ENCODE data around the gene CAPZA1. TPM values are rescaled to one million over a fixed set of nuclear protein-coding genes. Genes with fewer than 3 reads are reported as not detected.
A peak's percentile ranks its signal among the peaks of the same experiment; 100 is the strongest.

Gene CAPZA1
- total and polyA plus RNA-seq, 2 of the 8 experiments (the other 6 are each of a cell fraction or from before 2014, with no cell fraction given): 48.9 to 107 TPM

DNA sequence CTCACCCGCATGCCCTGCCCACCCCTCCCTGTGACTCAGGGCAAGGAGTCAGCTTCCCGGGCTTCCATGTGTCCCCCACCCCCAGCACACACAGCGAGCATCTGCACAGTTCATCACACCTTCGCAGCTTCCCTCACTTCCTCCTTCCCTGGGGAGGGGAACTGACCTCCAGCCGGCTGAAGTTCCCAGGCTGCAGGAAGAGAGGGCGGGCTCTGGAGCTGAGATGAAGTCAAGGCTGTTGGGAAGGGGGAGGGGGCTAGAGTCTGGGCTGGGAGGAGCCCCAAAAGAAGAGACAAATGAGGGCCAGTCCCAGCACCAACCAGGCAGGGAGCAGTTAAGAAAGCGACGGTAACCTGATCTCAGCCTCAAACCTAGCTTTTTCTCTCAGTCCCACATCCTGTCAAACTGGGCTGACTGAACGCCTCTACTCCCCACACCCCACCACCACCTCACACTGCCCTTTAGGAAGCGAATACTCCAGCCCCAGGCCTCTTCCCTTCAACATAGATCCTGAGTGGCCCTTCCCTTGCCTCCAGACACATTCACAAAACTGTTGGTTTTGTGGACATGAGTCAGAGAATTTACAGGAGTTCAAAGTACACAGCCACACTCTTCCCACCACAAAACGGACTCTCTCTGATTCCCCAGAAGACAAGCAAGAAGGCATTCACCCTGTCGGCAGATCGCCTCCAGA is 85.4 kb downstream of the CAPZA1 start (continued):
- TF ChIP-seq CHD1 (IDR thresholded peaks at IDR 0.05; ENCODE audit: low read depth, low read length): no peak
- TF ChIP-seq, protein P1, sequence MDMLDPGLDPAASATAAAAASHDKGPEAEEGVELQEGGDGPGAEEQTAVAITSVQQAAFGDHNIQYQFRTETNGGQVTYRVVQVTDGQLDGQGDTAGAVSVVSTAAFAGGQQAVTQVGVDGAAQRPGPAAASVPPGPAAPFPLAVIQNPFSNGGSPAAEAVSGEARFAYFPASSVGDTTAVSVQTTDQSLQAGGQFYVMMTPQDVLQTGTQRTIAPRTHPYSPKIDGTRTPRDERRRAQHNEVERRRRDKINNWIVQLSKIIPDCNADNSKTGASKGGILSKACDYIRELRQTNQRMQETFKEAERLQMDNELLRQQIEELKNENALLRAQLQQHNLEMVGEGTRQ (IDR thresholded peaks at IDR 0.05; ENCODE audit: low read length): no peak
- TF ChIP-seq SIN3A (conservative IDR thresholded peaks at IDR 0.05 in 1 of 2, IDR thresholded peaks at IDR 0.05 in 1 of 2; ENCODE audit: low read depth in 1 of 2, low read length in 2 of 2): peak; percentile 35 to 64; a peak in 1 of 4 replicates
- TF ChIP-seq BCL11A (IDR thresholded peaks at IDR 0.05; ENCODE audit: low read depth in 2 of 2, low read length in 2 of 2): no peak
- TF ChIP-seq SP2 (IDR thresholded peaks at IDR 0.05; ENCODE audit: low read length): no peak
- TF ChIP-seq, protein P2, sequence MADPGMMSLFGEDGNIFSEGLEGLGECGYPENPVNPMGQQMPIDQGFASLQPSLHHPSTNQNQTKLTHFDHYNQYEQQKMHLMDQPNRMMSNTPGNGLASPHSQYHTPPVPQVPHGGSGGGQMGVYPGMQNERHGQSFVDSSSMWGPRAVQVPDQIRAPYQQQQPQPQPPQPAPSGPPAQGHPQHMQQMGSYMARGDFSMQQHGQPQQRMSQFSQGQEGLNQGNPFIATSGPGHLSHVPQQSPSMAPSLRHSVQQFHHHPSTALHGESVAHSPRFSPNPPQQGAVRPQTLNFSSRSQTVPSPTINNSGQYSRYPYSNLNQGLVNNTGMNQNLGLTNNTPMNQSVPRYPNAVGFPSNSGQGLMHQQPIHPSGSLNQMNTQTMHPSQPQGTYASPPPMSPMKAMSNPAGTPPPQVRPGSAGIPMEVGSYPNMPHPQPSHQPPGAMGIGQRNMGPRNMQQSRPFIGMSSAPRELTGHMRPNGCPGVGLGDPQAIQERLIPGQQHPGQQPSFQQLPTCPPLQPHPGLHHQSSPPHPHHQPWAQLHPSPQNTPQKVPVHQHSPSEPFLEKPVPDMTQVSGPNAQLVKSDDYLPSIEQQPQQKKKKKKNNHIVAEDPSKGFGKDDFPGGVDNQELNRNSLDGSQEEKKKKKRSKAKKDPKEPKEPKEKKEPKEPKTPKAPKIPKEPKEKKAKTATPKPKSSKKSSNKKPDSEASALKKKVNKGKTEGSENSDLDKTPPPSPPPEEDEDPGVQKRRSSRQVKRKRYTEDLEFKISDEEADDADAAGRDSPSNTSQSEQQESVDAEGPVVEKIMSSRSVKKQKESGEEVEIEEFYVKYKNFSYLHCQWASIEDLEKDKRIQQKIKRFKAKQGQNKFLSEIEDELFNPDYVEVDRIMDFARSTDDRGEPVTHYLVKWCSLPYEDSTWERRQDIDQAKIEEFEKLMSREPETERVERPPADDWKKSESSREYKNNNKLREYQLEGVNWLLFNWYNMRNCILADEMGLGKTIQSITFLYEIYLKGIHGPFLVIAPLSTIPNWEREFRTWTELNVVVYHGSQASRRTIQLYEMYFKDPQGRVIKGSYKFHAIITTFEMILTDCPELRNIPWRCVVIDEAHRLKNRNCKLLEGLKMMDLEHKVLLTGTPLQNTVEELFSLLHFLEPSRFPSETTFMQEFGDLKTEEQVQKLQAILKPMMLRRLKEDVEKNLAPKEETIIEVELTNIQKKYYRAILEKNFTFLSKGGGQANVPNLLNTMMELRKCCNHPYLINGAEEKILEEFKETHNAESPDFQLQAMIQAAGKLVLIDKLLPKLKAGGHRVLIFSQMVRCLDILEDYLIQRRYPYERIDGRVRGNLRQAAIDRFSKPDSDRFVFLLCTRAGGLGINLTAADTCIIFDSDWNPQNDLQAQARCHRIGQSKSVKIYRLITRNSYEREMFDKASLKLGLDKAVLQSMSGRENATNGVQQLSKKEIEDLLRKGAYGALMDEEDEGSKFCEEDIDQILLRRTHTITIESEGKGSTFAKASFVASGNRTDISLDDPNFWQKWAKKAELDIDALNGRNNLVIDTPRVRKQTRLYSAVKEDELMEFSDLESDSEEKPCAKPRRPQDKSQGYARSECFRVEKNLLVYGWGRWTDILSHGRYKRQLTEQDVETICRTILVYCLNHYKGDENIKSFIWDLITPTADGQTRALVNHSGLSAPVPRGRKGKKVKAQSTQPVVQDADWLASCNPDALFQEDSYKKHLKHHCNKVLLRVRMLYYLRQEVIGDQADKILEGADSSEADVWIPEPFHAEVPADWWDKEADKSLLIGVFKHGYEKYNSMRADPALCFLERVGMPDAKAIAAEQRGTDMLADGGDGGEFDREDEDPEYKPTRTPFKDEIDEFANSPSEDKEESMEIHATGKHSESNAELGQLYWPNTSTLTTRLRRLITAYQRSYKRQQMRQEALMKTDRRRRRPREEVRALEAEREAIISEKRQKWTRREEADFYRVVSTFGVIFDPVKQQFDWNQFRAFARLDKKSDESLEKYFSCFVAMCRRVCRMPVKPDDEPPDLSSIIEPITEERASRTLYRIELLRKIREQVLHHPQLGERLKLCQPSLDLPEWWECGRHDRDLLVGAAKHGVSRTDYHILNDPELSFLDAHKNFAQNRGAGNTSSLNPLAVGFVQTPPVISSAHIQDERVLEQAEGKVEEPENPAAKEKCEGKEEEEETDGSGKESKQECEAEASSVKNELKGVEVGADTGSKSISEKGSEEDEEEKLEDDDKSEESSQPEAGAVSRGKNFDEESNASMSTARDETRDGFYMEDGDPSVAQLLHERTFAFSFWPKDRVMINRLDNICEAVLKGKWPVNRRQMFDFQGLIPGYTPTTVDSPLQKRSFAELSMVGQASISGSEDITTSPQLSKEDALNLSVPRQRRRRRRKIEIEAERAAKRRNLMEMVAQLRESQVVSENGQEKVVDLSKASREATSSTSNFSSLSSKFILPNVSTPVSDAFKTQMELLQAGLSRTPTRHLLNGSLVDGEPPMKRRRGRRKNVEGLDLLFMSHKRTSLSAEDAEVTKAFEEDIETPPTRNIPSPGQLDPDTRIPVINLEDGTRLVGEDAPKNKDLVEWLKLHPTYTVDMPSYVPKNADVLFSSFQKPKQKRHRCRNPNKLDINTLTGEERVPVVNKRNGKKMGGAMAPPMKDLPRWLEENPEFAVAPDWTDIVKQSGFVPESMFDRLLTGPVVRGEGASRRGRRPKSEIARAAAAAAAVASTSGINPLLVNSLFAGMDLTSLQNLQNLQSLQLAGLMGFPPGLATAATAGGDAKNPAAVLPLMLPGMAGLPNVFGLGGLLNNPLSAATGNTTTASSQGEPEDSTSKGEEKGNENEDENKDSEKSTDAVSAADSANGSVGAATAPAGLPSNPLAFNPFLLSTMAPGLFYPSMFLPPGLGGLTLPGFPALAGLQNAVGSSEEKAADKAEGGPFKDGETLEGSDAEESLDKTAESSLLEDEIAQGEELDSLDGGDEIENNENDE (IDR thresholded peaks at IDR 0.05; ENCODE audit: insufficient replicate concordance, low read length): no peak
- TF ChIP-seq POU5F1 (IDR thresholded peaks at IDR 0.05; ENCODE audit: low read depth, low read length): no peak
- TF ChIP-seq NANOG (IDR thresholded peaks at IDR 0.05; ENCODE audit: insufficient read depth, low read depth, low read length, poor library complexity, severe bottlenecking): no peak
